Osteocyte (in vitro differentiated cells): ENCODE results near the gene CDK10. TPM values are rescaled to one million over a fixed set of nuclear protein-coding genes. Genes with fewer than 3 reads are reported as not detected.

Experiments used
- DNase-seq: peaks from one replicate; pipeline ENCODE4 v3.0.0; 2021; ENCODE audit warnings: mixed read lengths; ENCODE audit not compliant: unreplicated experiment; ENCODE audit errors: extremely low spot score
- H3K27ac Mint-ChIP-seq: one replicate; pipeline ENCODE4 v1.8.0; 2021; ENCODE audit warnings: mild to moderate bottlenecking, mixed read lengths; ENCODE audit not compliant: unreplicated experiment
- H3K27me3 Mint-ChIP-seq: one replicate; pipeline ENCODE4 v1.8.0; 2021; ENCODE audit warnings: mixed read lengths; ENCODE audit not compliant: unreplicated experiment
- H3K36me3 Mint-ChIP-seq: one replicate; pipeline ENCODE4 v1.8.0; 2021; ENCODE audit warnings: mixed read lengths; ENCODE audit not compliant: unreplicated experiment
- H3K4me1 Mint-ChIP-seq: one replicate; pipeline ENCODE4 v1.8.0; 2021; ENCODE audit warnings: mixed read lengths; ENCODE audit not compliant: unreplicated experiment
- H3K4me3 Mint-ChIP-seq: one replicate; pipeline ENCODE4 v1.8.0; 2021; ENCODE audit warnings: mild to moderate bottlenecking, moderate library complexity, mixed read lengths; ENCODE audit not compliant: unreplicated experiment
- H3K9me3 Mint-ChIP-seq: one replicate; pipeline ENCODE4 v1.8.0; 2021; ENCODE audit warnings: mixed read lengths; ENCODE audit not compliant: unreplicated experiment
- total RNA-seq: library from RNA; stranded (reverse); gene quantifications from 2 replicates; pipeline ENCODE4 v1.2.1, GENCODE V29; 2021
- TF ChIP-seq, protein P1 (sequence below): fragments of 200-600 bp; sonication (generic); IDR thresholded peaks from 2 replicates; pipeline ENCODE4 v1.5.0; 2021; ENCODE audit warnings: antibody characterized with exemption, mild to moderate bottlenecking, moderate library complexity

The CDK10 gene
- total RNA-seq, 1 donor from 2014 or later, result 91.5 TPM

DNA sequence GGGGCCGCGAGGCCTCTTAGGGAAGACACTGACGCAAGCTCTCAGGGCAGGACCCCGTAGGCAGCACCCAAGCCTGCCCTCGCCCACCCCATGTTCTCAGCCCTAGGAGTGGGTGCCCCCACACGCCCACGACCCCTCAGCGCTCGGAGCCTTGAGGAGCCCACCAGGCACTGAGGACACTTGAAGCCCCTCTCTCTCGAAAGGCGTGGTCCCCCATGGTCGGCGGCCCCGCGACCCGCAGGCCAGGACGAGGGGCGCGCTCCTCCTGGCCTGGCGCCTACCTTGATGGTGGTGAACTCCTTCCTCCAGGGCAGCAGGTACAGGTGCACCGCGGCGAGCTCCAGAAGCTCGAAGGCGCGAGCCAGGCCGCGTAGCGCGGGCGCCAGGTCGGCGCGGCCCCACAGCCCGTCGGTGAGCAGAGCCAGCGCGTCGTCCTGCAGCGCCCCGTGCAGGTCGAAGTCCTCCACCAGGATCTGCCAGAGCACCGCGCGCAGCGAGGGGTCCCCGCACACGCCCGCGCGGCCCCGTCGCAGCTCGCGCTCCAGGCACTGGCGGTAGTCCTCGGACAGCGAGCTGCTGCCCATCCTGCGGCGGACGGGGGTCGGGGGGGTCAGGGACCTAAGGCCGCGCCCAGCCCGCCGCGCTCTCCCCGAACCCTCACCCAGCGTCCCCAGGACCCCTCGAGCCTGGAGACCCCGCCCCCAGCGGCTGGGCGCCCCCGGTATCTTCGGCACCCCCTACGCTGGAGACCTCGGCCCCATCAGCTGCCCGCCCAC is 14.3 kb downstream of the CDK10 start:
- no peak for DNase-seq
- peak overlapping the region; percentile 71 for H3K27ac Mint-ChIP-seq
- H3K4me1 Mint-ChIP-seq, result peaks cover 10% of the 10 kb centered on the region
- H3K9me3 Mint-ChIP-seq, result no peaks in the 10 kb centered on the region
- H3K27me3 Mint-ChIP-seq, result no peaks in the 10 kb centered on the region
- H3K4me3 Mint-ChIP-seq, result peak overlapping the region; percentile 76
- H3K36me3 Mint-ChIP-seq, result no peaks in the 10 kb centered on the region
- TF ChIP-seq, protein P1, sequence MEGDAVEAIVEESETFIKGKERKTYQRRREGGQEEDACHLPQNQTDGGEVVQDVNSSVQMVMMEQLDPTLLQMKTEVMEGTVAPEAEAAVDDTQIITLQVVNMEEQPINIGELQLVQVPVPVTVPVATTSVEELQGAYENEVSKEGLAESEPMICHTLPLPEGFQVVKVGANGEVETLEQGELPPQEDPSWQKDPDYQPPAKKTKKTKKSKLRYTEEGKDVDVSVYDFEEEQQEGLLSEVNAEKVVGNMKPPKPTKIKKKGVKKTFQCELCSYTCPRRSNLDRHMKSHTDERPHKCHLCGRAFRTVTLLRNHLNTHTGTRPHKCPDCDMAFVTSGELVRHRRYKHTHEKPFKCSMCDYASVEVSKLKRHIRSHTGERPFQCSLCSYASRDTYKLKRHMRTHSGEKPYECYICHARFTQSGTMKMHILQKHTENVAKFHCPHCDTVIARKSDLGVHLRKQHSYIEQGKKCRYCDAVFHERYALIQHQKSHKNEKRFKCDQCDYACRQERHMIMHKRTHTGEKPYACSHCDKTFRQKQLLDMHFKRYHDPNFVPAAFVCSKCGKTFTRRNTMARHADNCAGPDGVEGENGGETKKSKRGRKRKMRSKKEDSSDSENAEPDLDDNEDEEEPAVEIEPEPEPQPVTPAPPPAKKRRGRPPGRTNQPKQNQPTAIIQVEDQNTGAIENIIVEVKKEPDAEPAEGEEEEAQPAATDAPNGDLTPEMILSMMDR, result peak; percentile 33

DNA sequence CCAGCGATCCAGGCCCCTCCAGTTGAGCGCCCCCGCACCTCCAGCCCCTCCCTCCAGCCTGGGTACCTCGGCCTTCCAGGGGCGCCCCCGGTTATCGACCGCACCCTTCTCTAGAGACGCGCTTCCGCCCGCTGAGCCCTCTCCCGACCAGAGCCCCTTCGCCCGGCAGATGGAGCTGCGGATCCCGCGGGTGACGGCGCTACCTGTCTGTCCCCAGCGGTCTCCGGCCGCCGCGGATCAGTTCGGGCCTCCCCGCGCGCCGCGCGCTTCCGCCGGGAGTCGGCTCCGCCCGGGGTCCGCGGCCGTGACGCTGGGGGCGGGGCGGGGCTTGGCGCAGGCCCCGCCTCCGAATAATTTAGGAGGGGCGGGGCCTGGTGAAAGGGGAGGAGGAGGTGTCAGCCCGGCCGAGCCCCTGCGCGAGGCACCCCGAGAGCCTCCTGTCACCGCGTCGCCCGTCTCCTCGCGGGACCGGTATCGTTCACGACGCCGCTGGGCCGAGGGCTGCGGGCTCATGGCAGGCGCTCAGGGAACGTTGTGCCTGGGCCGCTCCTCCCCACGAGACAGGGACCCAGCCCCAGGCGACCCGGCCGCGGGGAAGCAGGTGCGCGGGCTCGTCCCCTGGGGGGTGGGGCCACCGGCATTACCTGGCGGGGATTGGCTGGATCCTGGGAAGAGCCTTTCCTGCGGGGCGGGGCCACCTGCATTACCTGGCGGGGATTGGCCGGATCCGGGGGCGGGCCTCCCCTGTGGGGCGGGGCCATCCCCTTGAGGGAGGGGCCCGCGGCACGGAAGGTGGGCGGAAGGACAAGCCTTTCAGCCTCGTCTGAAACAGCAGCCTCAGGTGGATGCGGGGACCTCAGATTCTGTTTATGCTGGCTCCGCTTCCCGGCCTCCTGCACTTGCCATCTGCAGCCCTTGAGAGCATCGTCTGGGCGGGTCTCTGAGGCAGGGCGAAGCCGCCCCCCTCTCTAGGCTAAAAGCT is 15.2 kb downstream of the CDK10 start, which contains the start of gene SPATA2L:
Gene SPATA2L, minus strand, starts transcription at position 281 of the 982 bp plus-strand sequence. CDS start 473 bp downstream, outside the sequence.
- peaks cover 14% of the 10 kb centered on the region for H3K4me1 Mint-ChIP-seq
- H3K9me3 Mint-ChIP-seq, result no peaks in the 10 kb centered on the region
- TF ChIP-seq, protein P1, result peak; percentile 7
- peak; percentile 95 for DNase-seq
- H3K4me3 Mint-ChIP-seq, result peak within 1 kb of the TSS; percentile 76
- peak within 1 kb of the TSS; percentile 71 for H3K27ac Mint-ChIP-seq
- no peaks in the 10 kb centered on the region for H3K36me3 Mint-ChIP-seq
- no peaks in the 10 kb centered on the region for H3K27me3 Mint-ChIP-seq

DNA sequence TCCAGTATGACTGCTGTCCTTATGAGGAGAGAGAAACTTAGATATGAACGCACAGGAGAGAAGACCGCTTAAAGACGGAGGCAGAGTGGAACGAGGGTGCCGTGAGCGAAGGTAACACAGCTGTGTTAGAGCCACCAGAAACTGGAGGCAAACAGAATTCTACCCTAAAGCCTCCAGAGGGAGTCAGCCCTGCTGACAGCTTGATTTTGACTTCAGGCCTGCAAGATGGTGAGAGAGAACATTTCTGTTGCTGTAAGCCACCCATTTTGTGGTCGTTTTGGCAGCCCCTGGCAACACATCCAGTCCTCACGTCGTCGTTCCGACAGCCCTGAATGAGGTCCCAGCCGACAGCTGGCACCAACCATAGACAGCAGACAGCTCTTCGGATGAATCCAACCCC is 17.8 kb downstream of the CDK10 start:
- Mint-ChIP-seq H3K27ac (no peak overlapping the region), H3K4me3 (no peak overlapping the region), H3K4me1 (peaks cover 12% of the 10 kb centered on the region), H3K36me3 (no peaks in the 10 kb centered on the region), H3K9me3 (no peaks in the 10 kb centered on the region), H3K27me3 (no peaks in the 10 kb centered on the region)
- DNase-seq, result no peak
- TF ChIP-seq, protein P1, result no peak

GRCh38 chr16:89705006-89705405 is 18.5 kb downstream of the CDK10 start:
- DNase-seq, result no peak
- H3K4me3 Mint-ChIP-seq, result no peak overlapping the region

More at GRCh38 chr16:89705006-89705405, 18.5 kb downstream of the CDK10 start:
- Mint-ChIP-seq H3K4me1 (peaks cover 9% of the 10 kb centered on the region), H3K36me3 (no peaks in the 10 kb centered on the region), H3K27ac (no peak overlapping the region), H3K27me3 (no peaks in the 10 kb centered on the region), H3K9me3 (no peaks in the 10 kb centered on the region)
- TF ChIP-seq, protein P1, result no peak
